Large intestine (tissue), 3 donors: ENCODE measurements around the gene POP4. TPM values are rescaled to one million over a fixed set of nuclear protein-coding genes. Genes with fewer than 3 reads are reported as not detected.

Experiments
- DNase-seq, 2 donors: peaks; one replicate each; pipeline versions ENCODE4 v3.0.0 to v3.0.0-alpha.2; 2013
- H3K27ac ChIP-seq: one replicate; pipeline ENCODE4 v1.5.1; 2013; ENCODE audit warnings: low read length
- H3K27me3 ChIP-seq: 2 replicates; pipeline ENCODE4 v1.6.1; 2013; ENCODE audit warnings: low read length; ENCODE audit not compliant: control insufficient read depth, insufficient read depth
- H3K36me3 ChIP-seq: 2 replicates; pipeline ENCODE4 v1.6.1; 2013; ENCODE audit warnings: low read length; ENCODE audit not compliant: control insufficient read depth, insufficient read depth
- H3K4me1 ChIP-seq: one replicate; pipeline ENCODE4 v1.6.1; 2013; ENCODE audit warnings: low read length; ENCODE audit not compliant: control insufficient read depth, insufficient read depth
- H3K4me3 ChIP-seq: one replicate; pipeline ENCODE4 v1.5.1; 2013; ENCODE audit warnings: low read length
- H3K9me3 ChIP-seq: one replicate; pipeline ENCODE4 v1.6.1; 2013; ENCODE audit warnings: mild to moderate bottlenecking, low read depth, low read length, moderate library complexity; ENCODE audit not compliant: control insufficient read depth
- WGBS: methylation state at CpG from one replicate; pipeline ENCODE4 v1.1.5; 2013; ENCODE audit warnings: low lambda C conversion rate; ENCODE audit not compliant: insufficient coverage; 5-methylcytosine and 5-hydroxymethylcytosine counted together
- polyA plus RNA-seq: library from polyadenylated mRNA; unstranded; fragments of 120-200 nt; gene quantifications from one replicate; pipeline ENCODE4 v1.2.1, GENCODE V29; 2013

Gene POP4
- polyA plus RNA-seq, 1 donor = 60.7 TPM

- no CpG with 5 or more reads among the region's 19 CpGs for WGBS
- Histone ChIP-seq H3K27ac (no peak overlapping the region), H3K4me3 (no peak overlapping the region), H3K9me3 (no peaks in the 10 kb centered on the region), H3K36me3 (peaks cover 7% of the 10 kb centered on the region), H3K4me1 (no peaks in the 10 kb centered on the region), H3K27me3 (no peaks in the 10 kb centered on the region)
- DNase-seq = no peak
These were observed 40.9 kb upstream of the POP4 start for GRCh38 chr19:29565171-29565570.

- Histone ChIP-seq H3K4me3 (no peak overlapping the region), H3K36me3 (peaks cover 7% of the 10 kb centered on the region), H3K27ac (no peak overlapping the region), H3K9me3 (no peaks in the 10 kb centered on the region), H3K4me1 (no peaks in the 10 kb centered on the region), H3K27me3 (no peaks in the 10 kb centered on the region)
- no CpG with 5 or more reads among the region's 3 CpGs for WGBS
- DNase-seq = no peak
These were observed 39.5 kb upstream of the POP4 start for GRCh38 chr19:29566496-29567054.

- H3K27ac ChIP-seq = no peak overlapping the region
- no peaks in the 10 kb centered on the region for H3K27me3 ChIP-seq
- WGBS = no CpG with 5 or more reads among the region's 2 CpGs
- no peak for DNase-seq
- H3K9me3 ChIP-seq = no peaks in the 10 kb centered on the region
- no peak overlapping the region for H3K4me3 ChIP-seq
- H3K4me1 ChIP-seq = no peaks in the 10 kb centered on the region
- peaks cover 7% of the 10 kb centered on the region for H3K36me3 ChIP-seq
These were observed 38.6 kb upstream of the POP4 start for GRCh38 chr19:29567366-29567915.

- Histone ChIP-seq H3K9me3 (no peaks in the 10 kb centered on the region), H3K27ac (no peak overlapping the region), H3K27me3 (peaks cover 8% of the 10 kb centered on the region), H3K36me3 (peaks cover 7% of the 10 kb centered on the region), H3K4me3 (no peak overlapping the region), H3K4me1 (no peaks in the 10 kb centered on the region)
- DNase-seq = no peak
- WGBS = no CpG with 5 or more reads among the region's 22 CpGs
These were observed 37.8 kb upstream of the POP4 start for GRCh38 chr19:29568036-29569025.

- Histone ChIP-seq H3K27me3 (peaks cover 16% of the 10 kb centered on the region), H3K27ac (no peak overlapping the region), H3K9me3 (no peaks in the 10 kb centered on the region), H3K4me3 (no peak overlapping the region), H3K36me3 (peaks cover 7% of the 10 kb centered on the region), H3K4me1 (no peaks in the 10 kb centered on the region)
- DNase-seq = no peak
- WGBS = no CpG with 5 or more reads among the region's 9 CpGs
These were observed 36.8 kb upstream of the POP4 start for GRCh38 chr19:29569038-29569911.

GRCh38 chr19:29571181-29571580, 34.9 kb upstream of the POP4 start:
- WGBS = 100% methylated on average over 1 of the region's 6 CpGs
- no peak overlapping the region for H3K4me3 ChIP-seq
- no peaks in the 10 kb centered on the region for H3K4me1 ChIP-seq
- no peaks in the 10 kb centered on the region for H3K36me3 ChIP-seq
- peaks cover 32% of the 10 kb centered on the region for H3K27me3 ChIP-seq
- no peak overlapping the region for H3K27ac ChIP-seq
- no peaks in the 10 kb centered on the region for H3K9me3 ChIP-seq
- no peak for DNase-seq

GRCh38 chr19:29573486-29573885, 32.6 kb upstream of the POP4 start:
- no peak for DNase-seq
- Histone ChIP-seq H3K4me3 (no peak overlapping the region), H3K9me3 (no peaks in the 10 kb centered on the region), H3K36me3 (no peaks in the 10 kb centered on the region), H3K4me1 (no peaks in the 10 kb centered on the region), H3K27me3 (peaks cover 49% of the 10 kb centered on the region), H3K27ac (no peak overlapping the region)
- WGBS = 100% methylated on average over 1 of the region's 7 CpGs

- DNase-seq = no peak
- no CpG with 5 or more reads among the region's 3 CpGs for WGBS
- Histone ChIP-seq H3K36me3 (no peaks in the 10 kb centered on the region), H3K27ac (no peak overlapping the region), H3K9me3 (no peaks in the 10 kb centered on the region), H3K4me1 (no peaks in the 10 kb centered on the region), H3K27me3 (peaks cover 49% of the 10 kb centered on the region), H3K4me3 (no peak overlapping the region)
These were observed 31.6 kb upstream of the POP4 start for GRCh38 chr19:29574510-29574909.

- no peak overlapping the region for H3K27ac ChIP-seq
- WGBS = no CpG with 5 or more reads among the region's 14 CpGs
- DNase-seq = no peak
- H3K4me3 ChIP-seq = no peak overlapping the region
- no peaks in the 10 kb centered on the region for H3K4me1 ChIP-seq
- H3K9me3 ChIP-seq = no peaks in the 10 kb centered on the region
- peaks cover 49% of the 10 kb centered on the region for H3K27me3 ChIP-seq
- no peaks in the 10 kb centered on the region for H3K36me3 ChIP-seq
These were observed 30.0 kb upstream of the POP4 start for GRCh38 chr19:29576046-29576606.
